ENCODE measurements around the gene CARS2.
A peak's percentile ranks its signal among the peaks of the same experiment; 100 is the strongest.
"Not testable (repeated sequence)": the region's sequence is repeated elsewhere in the genome, so short reads cannot be mapped to it uniquely, and the experiment has no call there.

The CARS2 gene

GRCh38 chr13:110714797-110715394 lies 9.0 kb upstream of the CARS2 start:
- H3K4me3 Mint-ChIP-seq: peak overlapping the region; percentile 99
- H3K36me3 Mint-ChIP-seq (ENCODE audit: low read depth): peaks cover 47% of the 10 kb centered on the region
- intact Hi-C loops (cut with micrococcal nuclease): loop anchor here (5.0 kb wide), 2 partner anchors 58 to 437 kb away; no protein-coding TSS in a partner anchor
- peak overlapping the region; percentile 95 for H3K27ac Mint-ChIP-seq
- no peaks in the 10 kb centered on the region for H3K9me3 Mint-ChIP-seq
- no peaks in the 10 kb centered on the region for H3K27me3 Mint-ChIP-seq
- H3K4me1 Mint-ChIP-seq (ENCODE audit: low read depth): peaks cover 30% of the 10 kb centered on the region

GRCh38 chr13:110713981-110714796 lies 8.3 kb upstream of the CARS2 start:
- no peaks in the 10 kb centered on the region for H3K9me3 Mint-ChIP-seq
- H3K4me1 Mint-ChIP-seq (ENCODE audit: low read depth): peaks cover 31% of the 10 kb centered on the region
- H3K27ac Mint-ChIP-seq: peak overlapping the region; percentile 95
- intact Hi-C loops (cut with micrococcal nuclease): loop anchor here (2.0 to 5.0 kb wide), 2 partner anchors 243 to 438 kb away; no protein-coding TSS in a partner anchor
- peaks cover 40% of the 10 kb centered on the region for H3K36me3 Mint-ChIP-seq (ENCODE audit: low read depth)
- H3K27me3 Mint-ChIP-seq: no peaks in the 10 kb centered on the region
- peak overlapping the region; percentile 99 for H3K4me3 Mint-ChIP-seq

GRCh38 chr13:110713642-110713952 lies 7.7 kb upstream of the CARS2 start, which contains the start of gene ING1:
ING1 (plus strand) TSS chr13:110713700; CDS start chr13:110714150, 450 bp downstream.
- Mint-ChIP-seq H3K4me3 (peak within 1 kb of the TSS; percentile 99), H3K36me3 (ENCODE audit: low read depth) (peaks cover 34% of the 10 kb centered on the region), H3K27ac (peak within 1 kb of the TSS; percentile 95), H3K27me3 (no peaks in the 10 kb centered on the region), H3K9me3 (no peaks in the 10 kb centered on the region), H3K4me1 (ENCODE audit: low read depth) (peaks cover 34% of the 10 kb centered on the region)
- intact Hi-C loops (cut with micrococcal nuclease): loop anchor here (2.0 to 5.0 kb wide), 2 partner anchors 243 to 439 kb away; no protein-coding TSS in a partner anchor

- intact Hi-C loops (cut with micrococcal nuclease): loop anchor here (2.0 to 5.0 kb wide), 2 partner anchors 242 to 439 kb away; no protein-coding TSS in a partner anchor
- no peaks in the 10 kb centered on the region for H3K27me3 Mint-ChIP-seq
- H3K4me3 Mint-ChIP-seq: peak overlapping the region; percentile 97
- H3K27ac Mint-ChIP-seq: peak overlapping the region; percentile 95
- H3K4me1 Mint-ChIP-seq (ENCODE audit: low read depth): peaks cover 33% of the 10 kb centered on the region
- no peaks in the 10 kb centered on the region for H3K9me3 Mint-ChIP-seq
- peaks cover 33% of the 10 kb centered on the region for H3K36me3 Mint-ChIP-seq (ENCODE audit: low read depth)
Measured at GRCh38 chr13:110712849-110713641, 7.1 kb upstream of the CARS2 start.

- Mint-ChIP-seq H3K9me3 (no peaks in the 10 kb centered on the region), H3K4me3 (peak overlapping the region; percentile 97), H3K27me3 (peaks cover under 1% of the 10 kb centered on the region), H3K36me3 (ENCODE audit: low read depth) (peaks cover 33% of the 10 kb centered on the region), H3K4me1 (ENCODE audit: low read depth) (peaks cover 26% of the 10 kb centered on the region), H3K27ac (peak overlapping the region; percentile 95)
- intact Hi-C loops (cut with micrococcal nuclease): loop anchor here (2.0 to 5.0 kb wide), 2 partner anchors 241 to 440 kb away; no protein-coding TSS in a partner anchor
Measured at GRCh38 chr13:110712081-110712848, 6.3 kb upstream of the CARS2 start.

- intact Hi-C loops (cut with micrococcal nuclease): no loop called here
- Mint-ChIP-seq H3K9me3 (no peaks in the 10 kb centered on the region), H3K27me3 (peaks cover 3% of the 10 kb centered on the region), H3K4me3 (peak overlapping the region; percentile 73), H3K27ac (peak overlapping the region; percentile 82), H3K4me1 (ENCODE audit: low read depth) (peaks cover 49% of the 10 kb centered on the region), H3K36me3 (ENCODE audit: low read depth) (peaks cover 21% of the 10 kb centered on the region)
Measured at GRCh38 chr13:110706570-110707372, 855 bp upstream of the CARS2 start.

- peaks cover 3% of the 10 kb centered on the region for H3K27me3 Mint-ChIP-seq
- no peaks in the 10 kb centered on the region for H3K9me3 Mint-ChIP-seq
- H3K36me3 Mint-ChIP-seq (ENCODE audit: low read depth): peaks cover 33% of the 10 kb centered on the region
- peaks cover 40% of the 10 kb centered on the region for H3K4me1 Mint-ChIP-seq (ENCODE audit: low read depth)
- peak overlapping the region; percentile 90 for H3K4me3 Mint-ChIP-seq
- H3K27ac Mint-ChIP-seq: peak overlapping the region; percentile 82
- intact Hi-C loops (cut with micrococcal nuclease): no loop called here
Measured at GRCh38 chr13:110705356-110705825, 525 bp downstream of the CARS2 start.

GRCh38 chr13:110702591-110703526 lies 3.1 kb downstream of the CARS2 start:
- intact Hi-C loops (cut with micrococcal nuclease): no loop called here
- H3K27ac Mint-ChIP-seq: no peak overlapping the region
- no peak overlapping the region for H3K4me3 Mint-ChIP-seq
- H3K9me3 Mint-ChIP-seq: no peaks in the 10 kb centered on the region
- H3K4me1 Mint-ChIP-seq (ENCODE audit: low read depth): peaks cover 52% of the 10 kb centered on the region
- H3K36me3 Mint-ChIP-seq (ENCODE audit: low read depth): peaks cover 56% of the 10 kb centered on the region
- peaks cover 3% of the 10 kb centered on the region for H3K27me3 Mint-ChIP-seq

- peaks cover under 1% of the 10 kb centered on the region for H3K27me3 Mint-ChIP-seq
- H3K4me3 Mint-ChIP-seq: no peak overlapping the region
- H3K27ac Mint-ChIP-seq: no peak overlapping the region
- peaks cover 57% of the 10 kb centered on the region for H3K4me1 Mint-ChIP-seq (ENCODE audit: low read depth)
- peaks cover 61% of the 10 kb centered on the region for H3K36me3 Mint-ChIP-seq (ENCODE audit: low read depth)
- H3K9me3 Mint-ChIP-seq: no peaks in the 10 kb centered on the region
- intact Hi-C loops (cut with micrococcal nuclease): no loop called here
Measured at GRCh38 chr13:110702089-110702488, 3.8 kb downstream of the CARS2 start.

- H3K27me3 Mint-ChIP-seq; H3K27ac Mint-ChIP-seq; intact Hi-C loops (cut with micrococcal nuclease): not testable (repeated sequence)
Measured at GRCh38 chr13:110701061-110701460, 4.9 kb downstream of the CARS2 start.

GRCh38 chr13:110700641-110701040 lies 5.3 kb downstream of the CARS2 start:
- H3K4me1 Mint-ChIP-seq (ENCODE audit: low read depth): peaks cover 55% of the 10 kb centered on the region
- H3K27me3 Mint-ChIP-seq: no peaks in the 10 kb centered on the region
- no peak overlapping the region for H3K4me3 Mint-ChIP-seq
- H3K36me3 Mint-ChIP-seq (ENCODE audit: low read depth): peaks cover 76% of the 10 kb centered on the region
- H3K9me3 Mint-ChIP-seq: no peaks in the 10 kb centered on the region
- intact Hi-C loops (cut with micrococcal nuclease): no loop called here
- no peak overlapping the region for H3K27ac Mint-ChIP-seq

More at GRCh38 chr13:110701061-110701460, 4.9 kb downstream of the CARS2 start:
- Mint-ChIP-seq H3K4me1 (ENCODE audit: low read depth) (peaks cover 55% of the 10 kb centered on the region), H3K36me3 (ENCODE audit: low read depth) (peaks cover 71% of the 10 kb centered on the region)
- H3K4me3 Mint-ChIP-seq, H3K9me3 Mint-ChIP-seq: not testable (repeated sequence)

GRCh38 chr13:110700186-110700585 lies 5.7 kb downstream of the CARS2 start:
- peaks cover 55% of the 10 kb centered on the region for H3K4me1 Mint-ChIP-seq (ENCODE audit: low read depth)
- H3K27me3 Mint-ChIP-seq: no peaks in the 10 kb centered on the region

More at GRCh38 chr13:110700186-110700585, 5.7 kb downstream of the CARS2 start:
- Mint-ChIP-seq H3K36me3 (ENCODE audit: low read depth) (peaks cover 77% of the 10 kb centered on the region), H3K9me3 (no peaks in the 10 kb centered on the region), H3K27ac (peak overlapping the region; percentile 70), H3K4me3 (no peak overlapping the region)
- intact Hi-C loops (cut with micrococcal nuclease): no loop called here
